CD1c-positive myeloid dendritic cell (primary cell): ENCODE data around the gene EFCAB13.
"Not testable (repeated sequence)": the region's sequence is repeated elsewhere in the genome, so short reads cannot be mapped to it uniquely, and the experiment has no call there.

Experiments
- DNase-seq: peaks from one replicate; pipeline ENCODE4 v3.0.0-alpha.2; 2016; ENCODE audit errors: extremely low spot score

The EFCAB13 gene

GRCh38 chr17:47425887-47426635 is 102.3 kb downstream of the EFCAB13 start:
- DNase-seq: not testable (repeated sequence)

- DNase-seq: no peak
Observed at GRCh38 chr17:47427985-47428384, 104.2 kb downstream of the EFCAB13 start.

- DNase-seq: not testable (repeated sequence)
Observed at GRCh38 chr17:47432240-47432639, 108.5 kb downstream of the EFCAB13 start.

- no peak for DNase-seq
Observed at GRCh38 chr17:47465165-47465564, 141.4 kb downstream of the EFCAB13 start.

- DNase-seq: not testable (repeated sequence)
Observed at GRCh38 chr17:47466976-47467375, 143.2 kb downstream of the EFCAB13 start.

GRCh38 chr17:47470836-47471235 is 147.1 kb downstream of the EFCAB13 start:
- DNase-seq: no peak

GRCh38 chr17:47472073-47472472 is 148.3 kb downstream of the EFCAB13 start:
- DNase-seq: not testable (repeated sequence)
